Choroid plexus epithelial cell (primary cell): Measurements from ENCODE around the gene VASH1.

Experiments used
- DNase-seq: peaks from one replicate; pipeline ENCODE4 v3.0.0-alpha.2; 2010; ENCODE audit warnings: low read depth
- H3K4me3 ChIP-seq: 2 replicates; pipeline ENCODE4 v1.5.1; 2011; ENCODE audit warnings: low read depth, mild to moderate bottlenecking, control low read depth, low read length, moderate library complexity
- CTCF ChIP-seq: conservative IDR thresholded peaks from 2 replicates; pipeline ENCODE4 v1.5.1; 2011; ENCODE audit warnings: low read depth, mild to moderate bottlenecking, control low read depth, inconsistent platforms, low read length, moderate library complexity

Gene VASH1

DNA sequence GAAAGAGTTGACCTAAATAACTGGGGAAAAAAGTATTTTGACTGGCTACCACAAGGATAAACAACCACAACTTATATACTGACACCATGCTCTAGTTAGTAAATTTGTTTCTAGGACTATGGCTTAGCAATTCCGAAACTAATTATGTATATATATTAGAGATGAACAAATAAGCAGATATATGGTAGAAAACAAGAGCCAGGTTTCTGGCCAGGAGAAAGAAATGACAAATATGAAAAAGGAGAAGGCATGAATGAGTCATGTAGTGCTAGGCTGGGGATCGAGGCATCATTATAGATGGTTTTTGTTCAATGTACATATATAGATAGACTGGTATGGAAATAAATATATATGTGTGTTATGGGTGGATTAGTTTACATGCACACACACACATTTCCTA lies 59.4 kb downstream of the VASH1 start:
- no peak for TF ChIP-seq CTCF
- H3K4me3 ChIP-seq = no peak overlapping the region
- DNase-seq = no peak

DNA sequence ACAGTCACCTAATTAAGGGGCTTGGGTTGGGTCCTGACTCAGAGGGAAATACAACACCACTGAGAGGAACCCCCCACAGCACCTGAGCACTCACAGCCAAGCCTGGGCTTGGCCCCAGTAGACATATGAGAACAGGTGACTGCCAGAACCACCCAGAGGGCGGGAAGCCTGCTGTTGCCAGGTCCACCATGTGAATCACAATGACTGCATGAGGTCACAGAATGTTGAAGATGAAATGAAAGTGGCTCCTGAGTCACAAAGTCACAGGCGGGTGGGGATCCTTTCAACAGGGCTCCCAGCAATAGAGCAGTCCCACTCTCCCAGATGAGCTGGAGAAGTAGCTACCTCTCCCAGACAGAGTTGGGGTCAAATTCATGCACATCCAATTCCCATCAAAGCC lies 64.9 kb downstream of the VASH1 start, which contains the start of gene LRRC74A:
Gene LRRC74A, plus strand, starts transcription at position 287 of the 400 bp plus-strand sequence. CDS start 290 bp downstream, outside the sequence.
- no peak for DNase-seq
- no peak for TF ChIP-seq CTCF
- no peak within 1 kb of the TSS for H3K4me3 ChIP-seq

DNA sequence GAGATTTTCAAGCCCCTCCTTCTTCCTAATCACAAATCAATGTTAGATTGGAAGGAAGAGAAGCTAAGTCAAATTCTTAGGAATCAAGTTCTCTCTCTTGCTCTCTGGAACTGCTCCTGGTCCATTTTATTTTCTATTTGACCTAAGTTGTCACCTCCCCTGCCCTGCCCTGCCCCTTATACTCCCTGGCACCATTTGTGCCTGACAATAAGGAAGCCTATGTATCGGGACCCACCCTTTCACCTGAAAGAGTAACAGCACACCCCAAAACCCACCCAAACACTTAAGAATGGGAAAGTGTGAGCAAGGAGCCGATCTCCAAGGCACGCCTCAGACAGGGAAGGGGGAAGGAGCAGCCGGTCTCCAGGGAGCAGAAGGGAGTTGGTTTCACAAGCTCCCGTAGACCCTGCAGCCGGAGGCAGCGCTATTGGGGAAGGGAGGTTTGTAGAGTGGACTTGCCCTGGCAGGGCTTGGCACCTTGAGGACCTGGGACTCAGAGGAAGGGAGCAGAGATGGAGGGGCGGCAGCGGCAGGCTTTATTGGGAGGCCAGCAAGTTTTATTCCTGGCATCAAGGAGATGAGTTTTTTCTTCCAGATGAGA lies 66.5 kb downstream of the VASH1 start:
- DNase-seq = no peak
- no peak for TF ChIP-seq CTCF
- H3K4me3 ChIP-seq = peak overlapping the region; percentile 13

DNA sequence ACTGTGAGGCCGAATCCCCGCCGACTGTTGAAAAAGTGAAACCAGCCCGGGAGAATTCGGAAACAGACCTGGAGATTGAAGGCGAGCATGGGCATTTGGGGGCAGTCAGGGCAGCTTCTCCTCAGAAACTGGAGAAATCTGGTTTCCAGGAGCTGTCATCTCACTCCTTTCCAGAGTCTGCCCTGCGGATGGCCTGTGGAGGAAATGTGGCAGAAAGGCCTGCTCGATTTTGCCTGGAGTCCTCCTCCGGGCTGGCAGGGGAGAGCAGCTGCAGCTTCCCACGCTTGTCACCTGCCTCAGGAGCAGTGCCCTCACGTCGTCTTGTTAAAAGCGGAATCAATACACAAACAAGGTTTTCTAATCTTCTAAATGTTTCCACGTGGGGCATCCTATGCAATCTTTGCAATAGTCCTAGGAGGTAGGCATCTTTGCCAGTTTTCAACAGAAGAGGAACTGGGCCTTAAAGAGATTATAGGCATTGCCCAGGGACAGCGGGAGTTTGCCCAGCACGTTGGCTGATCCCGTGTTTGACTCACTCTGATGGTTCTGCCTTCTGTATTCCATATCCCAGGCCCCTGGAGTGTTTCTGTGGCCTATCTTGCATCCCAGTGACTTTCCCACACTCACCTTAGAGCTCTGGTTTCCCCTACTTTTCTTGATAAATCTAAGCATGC lies 67.2 kb downstream of the VASH1 start:
- no peak for TF ChIP-seq CTCF
- DNase-seq = no peak
- no peak overlapping the region for H3K4me3 ChIP-seq

- no peak overlapping the region for H3K4me3 ChIP-seq
- DNase-seq = no peak
- no peak for TF ChIP-seq CTCF
Observed at GRCh38 chr14:76829013-76829365, 67.7 kb downstream of the VASH1 start.

DNA sequence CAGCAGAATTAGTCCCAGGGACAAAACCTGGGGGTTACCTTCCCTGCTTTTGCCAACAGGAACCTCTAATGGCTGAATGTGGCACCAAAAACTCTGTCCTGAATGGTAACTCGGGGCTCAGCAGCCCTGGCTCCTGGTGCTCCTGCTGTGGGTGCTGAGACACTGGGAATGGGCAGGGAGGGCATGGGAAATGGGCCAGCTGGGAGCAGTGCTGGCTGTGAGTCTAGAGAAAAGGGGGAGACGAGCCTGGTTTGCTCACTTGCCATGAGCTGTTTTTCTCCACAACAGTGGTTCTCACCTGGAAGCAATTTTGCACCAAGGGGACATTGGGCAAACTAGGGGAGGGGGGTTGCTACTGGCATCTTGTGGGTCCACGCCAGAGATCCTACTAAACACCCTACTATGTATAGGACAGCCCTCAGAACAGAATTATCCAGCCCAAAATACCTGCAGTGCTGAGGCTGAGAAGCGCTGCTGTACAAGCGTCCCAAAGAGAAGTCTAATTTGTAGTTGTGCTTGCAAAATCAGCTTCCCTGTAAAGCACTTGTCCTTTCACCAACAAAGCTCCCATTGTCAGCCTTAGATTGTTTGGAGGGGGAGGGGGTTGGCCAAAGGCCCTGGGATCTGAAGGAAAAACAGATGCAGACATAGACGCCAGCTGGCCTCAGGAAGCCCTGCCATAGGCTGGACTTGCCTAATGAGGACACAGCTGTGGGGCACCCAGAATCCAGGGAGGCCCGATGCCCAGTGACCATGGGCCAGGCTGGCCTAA lies 68.6 kb downstream of the VASH1 start:
- DNase-seq = no peak
- TF ChIP-seq CTCF = no peak
- H3K4me3 ChIP-seq = no peak overlapping the region

DNA sequence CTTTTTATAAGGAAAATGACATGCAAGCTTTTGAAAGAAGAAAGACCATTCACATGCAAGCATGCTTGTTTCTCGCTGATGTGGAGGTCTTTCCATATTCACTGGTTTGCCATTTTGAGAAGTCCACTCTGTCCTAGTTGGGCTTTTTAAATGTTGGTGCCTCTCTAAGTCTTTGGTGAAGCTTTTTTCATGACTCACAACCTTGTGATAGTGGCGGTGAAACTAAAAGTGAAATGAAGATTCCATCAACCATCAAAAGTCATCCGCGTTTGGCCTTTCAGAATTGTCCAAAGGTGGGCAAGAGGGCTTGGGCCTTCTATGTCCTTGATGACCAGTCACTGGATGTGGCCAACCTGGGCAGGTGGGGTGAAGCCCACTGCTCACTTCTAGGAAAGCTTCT lies 69.3 kb downstream of the VASH1 start:
- no peak for TF ChIP-seq CTCF
- no peak for DNase-seq
- no peak overlapping the region for H3K4me3 ChIP-seq
